WTC11 (cell line): ENCODE results near the gene TOR4A.

Experiments used
- ATF3 ChIP-seq: sonication (generic); formaldehyde crosslinking; conservative IDR thresholded peaks from 2 replicates; pipeline ENCODE4 v1.8.1; 2022; ENCODE audit warnings: mild to moderate bottlenecking, missing genetic modification reagents
- CTCF ChIP-seq: fragments of 200-600 bp; IDR thresholded peaks from 2 replicates; pipeline ENCODE4 v1.8.0; 2022; ENCODE audit warnings: antibody characterized with exemption
- FOXK1 ChIP-seq: sonication (generic); formaldehyde crosslinking; IDR thresholded peaks from 2 replicates; pipeline ENCODE4 v1.8.0; 2022; ENCODE audit warnings: mild to moderate bottlenecking, moderate library complexity, missing genetic modification reagents
- MAX ChIP-seq: sonication (generic); formaldehyde crosslinking; IDR thresholded peaks from 2 replicates; pipeline ENCODE4 v1.8.0; 2022; ENCODE audit warnings: mild to moderate bottlenecking, missing genetic modification reagents
- PREB ChIP-seq: sonication (generic); formaldehyde crosslinking; IDR thresholded peaks from 2 replicates; pipeline ENCODE4 v1.8.1; 2022; ENCODE audit warnings: mild to moderate bottlenecking, missing genetic modification reagents, moderate library complexity, borderline replicate concordance
- ZNF232 ChIP-seq: sonication (generic); formaldehyde crosslinking; IDR thresholded peaks from 2 replicates; pipeline ENCODE4 v1.8.0; 2022; ENCODE audit warnings: mild to moderate bottlenecking, missing genetic modification reagents

GRCh38 chr9:137326445-137327065 is 49.0 kb downstream of the TOR4A start:
- TF ChIP-seq CTCF (no peak), FOXK1 (no peak), ATF3 (CRISPR knock-in tag) (no peak), PREB (CRISPR knock-in tag) (no peak), MAX (CRISPR knock-in tag) (no peak), ZNF232 (CRISPR knock-in tag) (no peak)
